Astrocyte (in vitro differentiated cells and primary cell): ENCODE results near the gene RASD1. TPM values are rescaled to one million over a fixed set of nuclear protein-coding genes. Genes with fewer than 3 reads are reported as not detected.
"Not testable (repeated sequence)": the region's sequence is repeated elsewhere in the genome, so short reads cannot be mapped to it uniquely, and the experiment has no call there.

Experiments used
- DNase-seq: peaks from one replicate; pipeline ENCODE4 v3.0.0-alpha.2; 2010; ENCODE audit warnings: low read depth
- FAIRE-seq: peaks from 2 replicates; lab custom pipeline; 2011; peaks lifted over from hg19 to GRCh38; lab: Jason Lieb, UNC
- H2AFZ ChIP-seq: 2 replicates; pipeline ENCODE4 v1.6.0; 2012; ENCODE audit warnings: low read depth, low read length, inconsistent platforms
- H3K27ac ChIP-seq: 2 replicates; pipeline ENCODE4 v1.5.1; 2011; ENCODE audit warnings: low read depth, low read length, inconsistent platforms
- H3K27me3 ChIP-seq: 2 replicates; pipeline ENCODE4 v1.6.0; 2011; ENCODE audit warnings: low read length, inconsistent platforms; ENCODE audit not compliant: insufficient read depth
- H3K36me3 ChIP-seq: 2 replicates; pipeline ENCODE4 v1.5.1; 2011; ENCODE audit warnings: low read length, inconsistent platforms; ENCODE audit not compliant: insufficient read depth
- H3K4me1 ChIP-seq: 2 replicates; pipeline ENCODE4 v1.5.1; 2011; ENCODE audit warnings: low read length, inconsistent platforms; ENCODE audit not compliant: insufficient read depth
- H3K4me2 ChIP-seq: 2 replicates; pipeline ENCODE4 v1.6.0; 2012; ENCODE audit warnings: low read length, inconsistent platforms
- H3K4me3 ChIP-seq: 2 replicates; pipeline ENCODE4 v1.5.1; 2011; ENCODE audit warnings: low read depth, mild to moderate bottlenecking, low read length, inconsistent platforms; ENCODE audit not compliant: insufficient read depth
- H3K79me2 ChIP-seq: 2 replicates; pipeline ENCODE4 v1.6.0; 2012; ENCODE audit warnings: mild to moderate bottlenecking, low read length, inconsistent platforms; ENCODE audit not compliant: insufficient read depth
- H3K9ac ChIP-seq: 2 replicates; pipeline ENCODE4 v1.6.0; 2012; ENCODE audit warnings: mild to moderate bottlenecking, low read length, inconsistent platforms
- H3K9me3 ChIP-seq: 2 replicates; pipeline ENCODE4 v1.5.1; 2012; ENCODE audit warnings: low read depth, mild to moderate bottlenecking, low read length, inconsistent platforms; ENCODE audit not compliant: insufficient read depth
- H4K20me1 ChIP-seq: 2 replicates; pipeline ENCODE4 v1.6.0; 2012; ENCODE audit warnings: low read length, inconsistent platforms; ENCODE audit not compliant: insufficient read depth
- H3K27ac Mint-ChIP-seq: one replicate; pipeline ENCODE4 v1.8.0; 2021; ENCODE audit warnings: mild to moderate bottlenecking, mixed read lengths; ENCODE audit not compliant: unreplicated experiment
- H3K27me3 Mint-ChIP-seq: one replicate; pipeline ENCODE4 v1.8.0; 2021; ENCODE audit warnings: low read depth, mixed read lengths; ENCODE audit not compliant: unreplicated experiment
- H3K36me3 Mint-ChIP-seq: one replicate; pipeline ENCODE4 v1.8.0; 2021; ENCODE audit warnings: low read depth, mixed read lengths; ENCODE audit not compliant: unreplicated experiment
- H3K4me1 Mint-ChIP-seq: one replicate; pipeline ENCODE4 v1.8.0; 2021; ENCODE audit warnings: low read depth, mixed read lengths; ENCODE audit not compliant: unreplicated experiment
- H3K4me3 Mint-ChIP-seq: one replicate; pipeline ENCODE4 v1.8.0; 2021; ENCODE audit warnings: mild to moderate bottlenecking, moderate library complexity, mixed read lengths; ENCODE audit not compliant: unreplicated experiment
- H3K9me3 Mint-ChIP-seq: one replicate; pipeline ENCODE4 v1.8.0; 2021; ENCODE audit warnings: mild to moderate bottlenecking, mixed read lengths; ENCODE audit not compliant: unreplicated experiment
- CTCF ChIP-seq: IDR thresholded peaks from 2 replicates; pipeline ENCODE4 v1.5.1; 2011; ENCODE audit warnings: low read depth, mild to moderate bottlenecking, inconsistent platforms, low read length, moderate library complexity; ENCODE audit not compliant: insufficient read depth
- EZH2 ChIP-seq: IDR thresholded peaks from 2 replicates; pipeline ENCODE4 v1.6.1; 2012; ENCODE audit warnings: mild to moderate bottlenecking, low read length, inconsistent platforms; ENCODE audit not compliant: insufficient read depth
- total RNA-seq: library from RNA; stranded (reverse); gene quantifications from 2 replicates; pipeline ENCODE4 v1.2.1, GENCODE V29; 2021

The RASD1 gene
- total RNA-seq, 1 donor from 2014 or later, result 0.77 TPM

GRCh38 chr17:17491546-17491988, 4.6 kb downstream of the RASD1 start:
- H3K4me3 ChIP-seq, result no peak overlapping the region
- no peaks in the 10 kb centered on the region for H3K9me3 Mint-ChIP-seq
- H3K4me2 ChIP-seq, result no peak overlapping the region
- H3K9ac ChIP-seq, result no peak overlapping the region
- no peak overlapping the region for H3K4me3 Mint-ChIP-seq
- H3K27ac Mint-ChIP-seq, result no peak overlapping the region
- TF ChIP-seq CTCF (no peak), EZH2 (no peak)
- H3K9me3 ChIP-seq, result no peaks in the 10 kb centered on the region
- H3K27me3 ChIP-seq, result peaks cover 3% of the 10 kb centered on the region
- no peak overlapping the region for H2AFZ ChIP-seq
- H4K20me1 ChIP-seq, result peaks cover 55% of the 10 kb centered on the region
- peaks cover 9% of the 10 kb centered on the region for H3K79me2 ChIP-seq
- H3K36me3 Mint-ChIP-seq, result peaks cover 9% of the 10 kb centered on the region
- no peaks in the 10 kb centered on the region for H3K4me1 Mint-ChIP-seq
- H3K4me1 ChIP-seq, result peaks cover 12% of the 10 kb centered on the region
- DNase-seq (no peak), FAIRE-seq (no peak)
- H3K27me3 Mint-ChIP-seq, result peaks cover 7% of the 10 kb centered on the region
- H3K36me3 ChIP-seq, result peaks cover 4% of the 10 kb centered on the region
- H3K27ac ChIP-seq, result no peak overlapping the region

- no peak overlapping the region for H3K27ac ChIP-seq
- Mint-ChIP-seq H3K9me3 (no peaks in the 10 kb centered on the region), H3K27ac (no peak overlapping the region), H3K4me1 (no peaks in the 10 kb centered on the region), H3K27me3 (peaks cover 7% of the 10 kb centered on the region), H3K4me3 (no peak overlapping the region), H3K36me3 (peaks cover 9% of the 10 kb centered on the region)
- H3K4me2 ChIP-seq, result no peak overlapping the region
- H3K4me3 ChIP-seq, result no peak overlapping the region
- H3K9me3 ChIP-seq, result no peaks in the 10 kb centered on the region
- peaks cover 12% of the 10 kb centered on the region for H3K4me1 ChIP-seq
- H2AFZ ChIP-seq, result no peak overlapping the region
- peaks cover 3% of the 10 kb centered on the region for H3K27me3 ChIP-seq
- peaks cover 4% of the 10 kb centered on the region for H3K36me3 ChIP-seq
- TF ChIP-seq CTCF (no peak), EZH2 (no peak)
- FAIRE-seq (no peak), DNase-seq (no peak)
- peaks cover 55% of the 10 kb centered on the region for H4K20me1 ChIP-seq
- H3K79me2 ChIP-seq, result peaks cover 9% of the 10 kb centered on the region
- no peak overlapping the region for H3K9ac ChIP-seq
Measured at GRCh38 chr17:17491031-17491471, 5.1 kb downstream of the RASD1 start.

- Histone ChIP-seq H3K9ac (no peak overlapping the region), H3K79me2 (peaks cover 33% of the 10 kb centered on the region), H3K9me3 (no peaks in the 10 kb centered on the region), H3K36me3 (peaks cover 4% of the 10 kb centered on the region), H3K4me3 (no peak overlapping the region), H3K4me2 (no peak overlapping the region), H3K27ac (no peak overlapping the region), H3K27me3 (no peaks in the 10 kb centered on the region), H3K4me1 (peaks cover 3% of the 10 kb centered on the region), H2AFZ (no peak overlapping the region), H4K20me1 (peaks cover 58% of the 10 kb centered on the region)
- no peaks in the 10 kb centered on the region for H3K27me3 Mint-ChIP-seq
- no peaks in the 10 kb centered on the region for H3K9me3 Mint-ChIP-seq
- no peak for TF ChIP-seq CTCF
- no peak for TF ChIP-seq EZH2
- H3K36me3 Mint-ChIP-seq, result peaks cover 14% of the 10 kb centered on the region
- FAIRE-seq (no peak), DNase-seq (no peak)
- no peak overlapping the region for H3K27ac Mint-ChIP-seq
- H3K4me1 Mint-ChIP-seq, result peaks cover 6% of the 10 kb centered on the region
- no peak overlapping the region for H3K4me3 Mint-ChIP-seq
Measured at GRCh38 chr17:17487998-17488397, 8.2 kb downstream of the RASD1 start.

GRCh38 chr17:17486416-17486815, 9.8 kb downstream of the RASD1 start:
- H3K9ac ChIP-seq, H3K27ac Mint-ChIP-seq, DNase-seq, H3K4me3 ChIP-seq, H3K4me1 ChIP-seq, H3K4me2 ChIP-seq, FAIRE-seq, H3K27me3 ChIP-seq, H3K9me3 Mint-ChIP-seq, H2AFZ ChIP-seq, H3K27me3 Mint-ChIP-seq, H3K9me3 ChIP-seq, H3K27ac ChIP-seq, H3K4me1 Mint-ChIP-seq, H3K36me3 ChIP-seq, H3K4me3 Mint-ChIP-seq: not testable (repeated sequence)
- peaks cover 11% of the 10 kb centered on the region for H3K36me3 Mint-ChIP-seq
- peaks cover 60% of the 10 kb centered on the region for H4K20me1 ChIP-seq
- H3K79me2 ChIP-seq, result peaks cover 49% of the 10 kb centered on the region
